ENCODE measurements around the gene MBL2. TPM values are rescaled to one million over a fixed set of nuclear protein-coding genes. Genes with fewer than 3 reads are reported as not detected.

The MBL2 gene
- total and polyA plus RNA-seq, 10 of the 15 experiments (the other 5 are each of a cell fraction or from before 2014, with no cell fraction given), result not detected

GRCh38 chr10:52738951-52739350, 33.6 kb downstream of the MBL2 start:
- ChIA-PET POLR2A (no interaction called here), CTCF (interaction anchor here (4.3 kb wide), 1 partner anchor 41 kb away, joined by 50 read pairs; no protein-coding TSS in a partner anchor), SMC1A (ENCODE audit: uncharacterized antibody, unreplicated experiment) (no interaction called here), RAD21 (ENCODE audit: unreplicated experiment) (no interaction called here)
- ATAC-seq (no peak), FAIRE-seq (no peak), DNase-seq (ENCODE audit: low read depth, low spot score) (no peak)
- TF ChIP-seq HDAC2 (IDR thresholded peaks at IDR 0.05) (no peak), SREBF1 (IDR thresholded peaks at IDR 0.05; ENCODE audit: low read length) (no peak), SKIL (IDR thresholded peaks at IDR 0.05; ENCODE audit: low read depth, poor library complexity, severe bottlenecking) (no peak), NFYA (IDR thresholded peaks at IDR 0.05; ENCODE audit: borderline replicate concordance, low read depth, low read length) (no peak), BRCA1 (IDR thresholded peaks at IDR 0.05; ENCODE audit: low read depth, low read length) (no peak), LARP7 (IDR thresholded peaks at IDR 0.05) (no peak), ZNF24 (IDR thresholded peaks at IDR 0.05) (no peak), GATAD2B (conservative IDR thresholded peaks at IDR 0.05; ENCODE audit: low read depth) (no peak), HSF1 (IDR thresholded peaks at IDR 0.05; ENCODE audit: low read depth, low read length) (no peak), E2F8 (IDR thresholded peaks at IDR 0.05; ENCODE audit: low read depth, partially characterized antibody) (no peak), TCF12 (IDR thresholded peaks at IDR 0.05; ENCODE audit: low read depth, low read length) (no peak), ZBED1 (IDR thresholded peaks at IDR 0.05; ENCODE audit: borderline replicate concordance) (no peak), WRNIP1 (IDR thresholded peaks at IDR 0.05; ENCODE audit: borderline replicate concordance, low read depth, low read length) (no peak)
- Histone ChIP-seq H4K20me1 (ENCODE audit: control insufficient read depth, insufficient read depth) (no peaks in the 10 kb centered on the region), H3K27ac (ENCODE audit: control insufficient read depth, insufficient read depth) (no peak overlapping the region), H3K4me2 (ENCODE audit: control insufficient read depth, insufficient read depth) (no peak overlapping the region), H3K36me3 (ENCODE audit: control insufficient read depth in 2 of 2, insufficient read depth in 2 of 2, low read length in 1 of 2) (no peaks in the 10 kb centered on the region), H3K9ac (ENCODE audit: control insufficient read depth, insufficient read depth, low read length) (no peak overlapping the region), H3K4me3 (no peak overlapping the region), H3K27me3 (replicated peaks in 1 of 2; ENCODE audit: control insufficient read depth in 2 of 2, insufficient read depth in 2 of 2, low read length in 1 of 2) (no peaks in the 10 kb centered on the region), H3K4me1 (ENCODE audit: control insufficient read depth, insufficient read depth, low read length) (no peaks in the 10 kb centered on the region), H3K79me2 (ENCODE audit: control insufficient read depth, insufficient read depth, low read length) (no peaks in the 10 kb centered on the region), H2AFZ (ENCODE audit: control insufficient read depth, low read depth, low read length) (no peak overlapping the region), H3K9me3 (replicated peaks; ENCODE audit: control insufficient read depth, insufficient read depth, low read length) (no peaks in the 10 kb centered on the region)
- WGBS (ENCODE audit: insufficient coverage, insufficient replicate concordance, low lambda C conversion rate, missing lambda C conversion rate), result 20% methylated on average over 5 of the region's 5 CpGs
- no TSS peak for BruUV-seq (replicated peaks)
- in situ Hi-C loops (cut with MboI), result no loop called here
- intact Hi-C loops (cut with micrococcal nuclease; ENCODE audit: unreplicated experiment), result no loop called here

Data from GM12878 (cell line).